Stomach (tissue), 9 donors: Measurements from ENCODE around the gene TP53AIP1. TPM values are rescaled to one million over a fixed set of nuclear protein-coding genes. Genes with fewer than 3 reads are reported as not detected.

ENCODE experiments used
- DNase-seq, 2 donors: peaks; one replicate each; pipeline versions ENCODE4 v3.0.0 to v3.0.0-alpha.2; 2013 to 2019
- H3K27ac ChIP-seq, 5 donors: fragments of 200-600 bp in 4 of 5; sonication (generic) in 4 of 5; one replicate each; pipeline ENCODE4 v1.5.1; 2013 to 2019; ENCODE audit warnings: mild to moderate bottlenecking in 1 of 5, moderate library complexity in 1 of 5
- H3K27me3 ChIP-seq, 3 donors: fragments of 200-600 bp; sonication (generic); one replicate each; pipeline ENCODE4 v1.5.1; 2017 to 2019; ENCODE audit warnings: mixed run types in 1 of 3
- H3K36me3 ChIP-seq, 4 donors: fragments of 200-600 bp; sonication (generic); 1 replicate in 3 of 4; 2 replicates in 1 of 4; pipeline ENCODE4 v1.5.1; 2016 to 2019
- H3K4me1 ChIP-seq, 4 donors: fragments of 200-600 bp; sonication (generic); one replicate each; pipeline ENCODE4 v1.5.1; 2016 to 2019
- H3K4me3 ChIP-seq, 4 donors: fragments of 200-600 bp; sonication (generic) in 3 of 4; one replicate each; pipeline ENCODE4 v1.5.1; 2016 to 2019; ENCODE audit warnings: mild to moderate bottlenecking in 1 of 4
- H3K9me3 ChIP-seq, 4 donors: fragments of 200-600 bp; sonication (generic); one replicate each; pipeline ENCODE4 v1.5.1; 2016 to 2019
- EP300 ChIP-seq: sonication (generic); formaldehyde crosslinking; IDR thresholded peaks from one replicate; pipeline ENCODE4 v1.6.1; 2017; ENCODE audit warnings: antibody characterized with exemption
- POLR2A ChIP-seq, 4 donors: fragments of 450-650 bp; IDR thresholded peaks; one replicate each; pipeline ENCODE4 v1.6.1; 2016; ENCODE audit warnings: antibody characterized with exemption in 4 of 4, control low read depth in 2 of 4, mild to moderate bottlenecking in 1 of 4, moderate library complexity in 1 of 4
- POLR2AphosphoS5 ChIP-seq, 3 donors: sonication (generic); formaldehyde crosslinking; IDR thresholded peaks; one replicate each; pipeline ENCODE4 v1.6.1; 2016; ENCODE audit warnings: antibody characterized with exemption in 3 of 3
- WGBS, 5 donors: extraction: QIAGEN DNeasy Blood & Tissue Kit in 3 of 5; methylation state at CpG; one replicate each; pipeline versions ENCODE4 v1.1.5 to v1.1.7; 2013 to 2018; 5-methylcytosine and 5-hydroxymethylcytosine counted together
- intact Hi-C: fragments of 100-400 bp; cut with DNase I; formaldehyde crosslinking; loops from one replicate; pipeline ENCODE4 v1.15.1; 2023; ENCODE audit warnings: low total_unique reads
- polyA plus RNA-seq, 3 donors: library from polyadenylated mRNA; stranded (reverse); fragments of 200-250 nt; gene quantifications; one replicate each; pipeline ENCODE4 v1.2.3, GENCODE V29; 2013
- total RNA-seq, 5 donors: library from RNA; depleted of rRNA; stranded (reverse); fragments of >200 nt; gene quantifications; one replicate each; pipeline versions ENCODE4 v1.1.0 to v1.2.3, GENCODE V29; 2014 to 2016
- TF ChIP-seq, protein P1 (sequence below), 7 experiments: fragments of 450-650 bp in 4 of 7; fragments of 200-600 bp in 3 of 7; sonication (generic) in 3 of 7; IDR thresholded peaks; one replicate each; pipeline ENCODE4 v1.5.1; 2016 to 2019; ENCODE audit warnings: antibody characterized with exemption in 7 of 7, control low read depth in 2 of 7, mild to moderate bottlenecking in 1 of 7
- donor health status: healthy with polysubstance abuse.
- donor health status: Bipolar disorder and iron deficiency.
- donor health status: healthy.

The TP53AIP1 gene
- total and polyA plus RNA-seq, 8 donors = 22.4 TPM; not detected in 7

DNA sequence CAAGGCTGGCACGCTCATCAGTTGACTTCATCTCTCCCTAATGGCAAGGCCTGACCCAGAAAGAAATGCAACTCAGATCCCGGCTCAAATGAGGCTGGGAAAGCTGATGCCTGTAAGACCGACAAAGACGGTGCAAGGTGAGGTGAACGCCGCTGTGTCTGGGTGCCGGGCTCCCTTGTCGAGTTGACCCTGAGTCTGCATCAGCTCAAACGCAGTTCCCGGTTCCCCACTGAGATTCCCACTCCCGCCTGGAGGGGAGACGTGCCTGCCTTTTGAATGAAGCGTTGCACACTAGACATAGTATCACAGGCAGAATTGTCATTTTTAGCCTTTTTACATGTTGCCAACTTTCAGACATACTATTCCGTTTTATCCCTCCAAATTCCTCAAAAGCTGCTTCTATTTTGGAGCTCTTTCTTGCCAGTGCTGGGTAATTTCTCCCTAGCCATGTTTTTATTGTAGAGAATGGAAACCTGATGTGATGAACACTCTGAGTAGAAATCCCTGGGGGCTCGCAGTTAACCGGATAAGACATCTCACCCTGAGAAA is 831 bp upstream of the TP53AIP1 start:
- no peaks in the 10 kb centered on the region for H3K9me3 ChIP-seq
- no peaks in the 10 kb centered on the region for H3K4me1 ChIP-seq
- H3K4me3 ChIP-seq = no peak overlapping the region
- H3K27ac ChIP-seq = no peak overlapping the region
- peaks cover 0 to 22% (median 0%) of the 10 kb centered on the region in 3 donors for H3K27me3 ChIP-seq
- H3K36me3 ChIP-seq = no peaks in the 10 kb centered on the region
- no peak for DNase-seq
- intact Hi-C loops = no loop called here
- WGBS, 5 donors = 78 to 88% (median 86%) methylated on average over 16 of the region's 16 CpGs
- TF ChIP-seq, protein P1, sequence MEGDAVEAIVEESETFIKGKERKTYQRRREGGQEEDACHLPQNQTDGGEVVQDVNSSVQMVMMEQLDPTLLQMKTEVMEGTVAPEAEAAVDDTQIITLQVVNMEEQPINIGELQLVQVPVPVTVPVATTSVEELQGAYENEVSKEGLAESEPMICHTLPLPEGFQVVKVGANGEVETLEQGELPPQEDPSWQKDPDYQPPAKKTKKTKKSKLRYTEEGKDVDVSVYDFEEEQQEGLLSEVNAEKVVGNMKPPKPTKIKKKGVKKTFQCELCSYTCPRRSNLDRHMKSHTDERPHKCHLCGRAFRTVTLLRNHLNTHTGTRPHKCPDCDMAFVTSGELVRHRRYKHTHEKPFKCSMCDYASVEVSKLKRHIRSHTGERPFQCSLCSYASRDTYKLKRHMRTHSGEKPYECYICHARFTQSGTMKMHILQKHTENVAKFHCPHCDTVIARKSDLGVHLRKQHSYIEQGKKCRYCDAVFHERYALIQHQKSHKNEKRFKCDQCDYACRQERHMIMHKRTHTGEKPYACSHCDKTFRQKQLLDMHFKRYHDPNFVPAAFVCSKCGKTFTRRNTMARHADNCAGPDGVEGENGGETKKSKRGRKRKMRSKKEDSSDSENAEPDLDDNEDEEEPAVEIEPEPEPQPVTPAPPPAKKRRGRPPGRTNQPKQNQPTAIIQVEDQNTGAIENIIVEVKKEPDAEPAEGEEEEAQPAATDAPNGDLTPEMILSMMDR (IDR thresholded peaks at IDR 0.05) = no peak
- TF ChIP-seq POLR2A (IDR thresholded peaks at IDR 0.05) (no peak), EP300 (no peak), POLR2AphosphoS5 (IDR thresholded peaks at IDR 0.05) (no peak)

DNA sequence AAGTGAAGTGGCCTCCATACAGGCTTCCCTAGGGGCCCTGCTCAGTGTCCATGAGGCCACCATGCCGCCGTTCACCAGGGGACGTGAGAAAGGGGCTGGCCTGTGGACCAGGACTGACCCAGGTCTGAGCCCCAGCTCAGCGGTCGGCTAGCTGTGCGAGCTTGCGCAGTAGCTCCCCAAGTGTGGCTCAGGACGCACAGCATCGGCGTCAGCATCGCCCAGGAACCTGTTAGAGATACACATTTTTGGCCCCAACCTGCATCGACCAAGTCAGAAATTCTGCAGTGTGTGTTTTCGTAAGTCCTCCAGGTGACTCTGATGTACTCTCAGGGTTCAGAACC is 429 bp downstream of the TP53AIP1 start:
- no peaks in the 10 kb centered on the region for H3K36me3 ChIP-seq
- TF ChIP-seq, protein P1 (IDR thresholded peaks at IDR 0.05) = no peak
- no peak for TF ChIP-seq POLR2AphosphoS5 (IDR thresholded peaks at IDR 0.05)
- no peak for TF ChIP-seq POLR2A (IDR thresholded peaks at IDR 0.05)
- intact Hi-C loops = no loop called here
- DNase-seq = no peak
- no peaks in the 10 kb centered on the region for H3K9me3 ChIP-seq
- H3K27ac ChIP-seq = no peak overlapping the region
- 85 to 96% (median 95%) methylated on average over 3 to 13 of the region's 13 CpGs for WGBS, 5 donors
- no peaks in the 10 kb centered on the region for H3K4me1 ChIP-seq
- H3K27me3 ChIP-seq = peaks cover 0 to 22% (median 0%) of the 10 kb centered on the region in 3 donors
- no peak overlapping the region for H3K4me3 ChIP-seq

DNA sequence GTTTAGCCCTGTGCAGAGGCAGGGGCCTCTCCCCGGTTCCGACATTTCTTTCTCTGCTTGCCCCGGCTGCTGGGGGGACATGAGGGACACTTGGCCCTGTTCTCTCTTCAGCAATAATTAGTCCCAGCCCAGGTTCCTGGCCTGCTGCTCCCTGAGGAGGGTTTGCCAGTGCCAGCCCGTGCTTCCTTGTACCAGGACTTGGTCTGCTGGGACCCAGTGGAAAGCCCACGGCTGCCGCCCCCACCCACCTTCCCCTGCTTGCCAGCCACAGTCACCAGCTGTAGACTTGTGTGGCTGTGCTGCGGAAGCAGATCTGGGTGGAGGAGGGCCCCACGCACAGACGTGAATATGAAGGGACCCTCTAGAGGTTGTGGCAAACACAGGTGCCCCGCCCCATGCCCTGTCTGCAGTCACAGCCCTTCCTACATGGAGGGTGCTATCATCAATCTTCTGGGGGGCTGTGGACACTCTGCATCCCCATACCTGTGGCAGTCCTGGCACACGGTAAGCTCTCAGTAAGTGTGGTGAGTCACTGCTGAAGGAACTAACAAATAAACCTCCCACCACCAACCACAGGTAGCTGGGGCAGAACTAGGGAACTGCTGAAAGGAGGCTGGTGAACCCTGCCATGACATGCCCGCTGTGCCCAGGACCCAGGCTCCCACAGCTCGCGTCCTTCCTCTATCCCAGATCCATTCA is 949 bp downstream of the TP53AIP1 start:
- no peak overlapping the region for H3K27ac ChIP-seq
- TF ChIP-seq, protein P1 (IDR thresholded peaks at IDR 0.05) = no peak
- TF ChIP-seq POLR2AphosphoS5 (IDR thresholded peaks at IDR 0.05) (no peak), POLR2A (IDR thresholded peaks at IDR 0.05) (no peak), EP300 (no peak)
- no peak overlapping the region for H3K4me3 ChIP-seq
- WGBS, 5 donors = 76 to 89% (median 88%) methylated on average over 10 to 14 of the region's 14 CpGs
- no peaks in the 10 kb centered on the region for H3K4me1 ChIP-seq
- no peaks in the 10 kb centered on the region for H3K9me3 ChIP-seq
- intact Hi-C loops = no loop called here
- peaks cover 0 to 22% (median 0%) of the 10 kb centered on the region in 3 donors for H3K27me3 ChIP-seq
- no peaks in the 10 kb centered on the region for H3K36me3 ChIP-seq
- DNase-seq = no peak

DNA sequence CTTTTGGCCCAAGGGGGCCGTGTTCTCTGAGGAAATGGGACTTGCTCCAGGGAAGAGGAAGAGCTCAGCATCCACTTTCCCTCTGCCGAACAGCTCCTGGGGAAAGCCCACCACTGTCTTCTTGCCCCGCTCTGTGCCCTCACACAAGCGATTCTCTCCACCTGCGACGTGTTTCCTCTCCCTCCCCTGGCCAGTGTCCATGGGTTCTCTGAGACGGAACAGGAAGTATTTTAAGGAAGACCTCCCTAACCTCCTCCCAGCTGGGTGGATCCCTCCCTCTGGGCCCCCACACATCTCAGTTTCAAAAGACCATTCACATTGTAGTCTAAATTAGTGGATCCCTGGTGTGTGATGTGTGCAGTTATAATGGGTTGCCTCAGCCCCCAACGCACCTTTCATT is 1.6 kb downstream of the TP53AIP1 start:
- Histone ChIP-seq H3K4me3 (no peak overlapping the region), H3K27me3 (peaks cover 0 to 22% (median 0%) of the 10 kb centered on the region in 3 donors), H3K36me3 (no peaks in the 10 kb centered on the region), H3K9me3 (no peaks in the 10 kb centered on the region), H3K27ac (no peak overlapping the region), H3K4me1 (no peaks in the 10 kb centered on the region)
- no peak for DNase-seq
- intact Hi-C loops = no loop called here
- TF ChIP-seq, protein P1 (IDR thresholded peaks at IDR 0.05) = no peak
- no peak for TF ChIP-seq EP300
- no peak for TF ChIP-seq POLR2AphosphoS5 (IDR thresholded peaks at IDR 0.05)
- TF ChIP-seq POLR2A (IDR thresholded peaks at IDR 0.05) = no peak
- WGBS, 5 donors = 73 to 86% (median 78%) methylated on average over 8 of the region's 8 CpGs
